LHCN-M2 (cell line): Measurements from ENCODE around the gene TFG. TPM values are rescaled to one million over a fixed set of nuclear protein-coding genes. Genes with fewer than 3 reads are reported as not detected.
"Not testable (repeated sequence)": the region's sequence is repeated elsewhere in the genome, so short reads cannot be mapped to it uniquely, and the experiment has no call there.

ENCODE experiments used
- DNase-seq: peaks from one replicate; pipeline ENCODE4 v3.0.0-alpha.2; 2012; ENCODE audit warnings: low read depth
- polyA plus RNA-seq: library from polyadenylated mRNA; unstranded; fragments of >200 nt; gene quantifications from one replicate; pipeline ENCODE4 v1.2.1, GENCODE V29; 2012; ENCODE audit warnings: missing spikeins
- total RNA-seq: library from RNA; depleted of rRNA; stranded (reverse); fragments of >200 nt; gene quantifications from 2 replicates; pipeline ENCODE4 v1.2.3, GENCODE V29; 2014; rRNA removed

The TFG gene
- 103 and 122 TPM in 2 replicates for total RNA-seq
- 93.7 TPM for polyA plus RNA-seq

DNA sequence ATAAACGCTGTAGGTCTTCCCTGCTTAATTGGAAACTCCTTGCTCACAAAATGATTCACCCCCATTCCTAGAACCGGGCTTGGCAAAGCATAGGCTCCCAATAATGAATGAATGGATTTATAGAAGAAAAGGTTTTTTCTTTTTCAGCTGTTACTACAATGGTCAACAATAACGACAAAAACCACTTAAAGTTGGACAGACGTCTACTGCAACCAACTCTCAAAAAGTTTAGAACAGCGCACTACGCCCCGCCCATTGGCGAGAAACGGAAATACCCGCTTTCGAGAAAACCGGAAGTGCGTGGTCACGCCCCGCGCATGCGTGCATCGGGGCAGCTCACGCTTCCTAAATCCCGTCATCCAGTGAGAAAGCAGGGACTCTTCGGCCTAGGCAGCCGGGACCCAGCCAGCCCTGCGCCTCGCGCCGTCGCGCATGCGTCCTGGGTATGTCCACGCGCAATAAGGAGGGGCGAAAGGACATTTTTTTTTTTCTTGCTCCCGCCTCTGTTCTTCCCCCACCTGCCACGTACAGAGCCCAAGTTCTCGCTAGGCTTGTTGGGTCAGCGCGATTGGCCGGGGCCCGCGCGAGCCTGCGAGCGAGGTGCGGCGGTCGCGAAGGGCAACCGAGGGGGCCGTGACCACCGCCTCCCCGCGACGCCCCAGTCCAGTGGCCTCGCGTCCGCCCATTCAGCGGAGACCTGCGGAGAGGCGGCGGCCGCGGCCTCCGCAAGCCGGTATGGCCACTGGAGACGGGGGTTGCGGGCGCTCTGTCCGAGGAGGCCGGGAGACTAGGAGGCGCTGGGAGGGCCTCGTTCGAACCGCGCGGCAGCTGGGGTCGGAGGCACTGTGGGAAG, at the start of gene TFG:
TFG (plus strand) TSS at position 506 of the 853 bp plus-strand sequence. CDS start 4,192 bp downstream, outside the sequence.
- peak; percentile 99 for DNase-seq

- peak; percentile 64 for DNase-seq
Measured at GRCh38 chr3:100661294-100661693, 48.0 kb upstream of the TFG start.

DNA sequence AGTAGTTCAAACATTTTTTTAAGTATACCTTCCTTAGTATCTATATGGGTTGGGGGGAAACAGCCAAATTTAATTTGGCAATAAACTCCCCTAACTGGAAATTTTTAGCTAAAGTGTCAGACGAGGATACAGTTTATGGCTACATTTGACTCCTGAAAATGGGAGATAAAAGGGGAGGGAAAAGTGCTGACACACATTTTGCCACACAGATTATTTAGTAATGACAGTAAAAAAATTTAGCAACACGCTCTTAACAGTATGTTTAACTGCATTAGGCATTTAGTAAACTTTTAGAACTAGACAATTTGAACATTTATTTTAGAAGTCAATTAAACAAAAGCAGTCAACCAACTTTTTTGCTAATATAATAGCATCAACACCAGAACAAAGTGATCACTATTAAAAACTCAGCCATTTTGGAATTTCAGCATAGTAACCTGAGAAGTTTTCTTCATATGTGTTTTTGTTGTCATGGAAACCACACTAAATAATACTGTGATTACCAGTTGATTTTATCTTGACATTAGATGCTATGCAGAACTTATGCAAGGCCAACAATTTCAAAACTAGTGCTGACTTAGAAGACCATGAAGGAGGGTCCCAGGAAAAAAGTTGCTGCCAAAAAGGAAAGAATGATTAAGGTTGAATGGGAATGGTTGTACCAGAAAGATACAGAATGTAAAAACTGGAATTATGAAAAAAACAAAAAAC, 47.0 kb upstream of the TFG start:
- DNase-seq = peak; percentile 58

DNA sequence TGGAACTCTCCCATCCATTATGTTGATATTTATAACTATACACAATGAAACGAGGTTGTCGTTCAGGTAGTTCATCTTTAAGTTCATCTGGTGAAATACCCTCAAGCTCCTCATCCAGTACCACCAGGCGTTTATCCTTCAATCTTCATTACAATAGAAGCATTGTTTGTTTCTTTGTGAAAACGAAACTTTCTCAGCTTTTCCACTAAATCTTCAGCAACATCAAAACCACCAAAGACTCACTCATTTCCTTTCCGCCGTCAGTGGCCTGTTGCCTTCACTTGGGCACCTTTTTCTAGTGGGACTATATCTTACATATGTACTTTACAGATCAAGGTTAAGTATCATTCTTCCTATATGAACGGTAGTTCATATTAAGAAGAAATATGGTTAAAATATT, 44.1 kb upstream of the TFG start:
- DNase-seq = no peak

DNA sequence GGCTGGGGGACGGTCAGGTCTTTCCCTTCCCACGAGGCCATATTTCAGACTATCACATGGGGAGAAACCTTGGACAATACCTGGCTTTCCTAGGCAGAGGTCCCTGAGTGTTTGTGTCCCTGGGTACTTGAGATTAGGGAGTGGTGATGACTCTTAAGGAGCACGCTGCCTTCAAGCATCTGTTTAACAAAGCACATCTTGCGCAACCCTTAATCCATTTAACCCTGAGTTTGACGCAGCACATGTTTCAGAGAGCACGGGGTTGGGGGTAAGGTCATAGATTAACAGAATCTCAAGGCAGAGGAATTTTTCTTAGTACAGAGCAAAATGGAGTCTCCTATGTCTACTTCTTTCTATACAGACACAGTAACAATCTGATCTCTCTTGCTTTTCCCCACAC, 42.6 kb upstream of the TFG start:
- peak; percentile 42 for DNase-seq

DNA sequence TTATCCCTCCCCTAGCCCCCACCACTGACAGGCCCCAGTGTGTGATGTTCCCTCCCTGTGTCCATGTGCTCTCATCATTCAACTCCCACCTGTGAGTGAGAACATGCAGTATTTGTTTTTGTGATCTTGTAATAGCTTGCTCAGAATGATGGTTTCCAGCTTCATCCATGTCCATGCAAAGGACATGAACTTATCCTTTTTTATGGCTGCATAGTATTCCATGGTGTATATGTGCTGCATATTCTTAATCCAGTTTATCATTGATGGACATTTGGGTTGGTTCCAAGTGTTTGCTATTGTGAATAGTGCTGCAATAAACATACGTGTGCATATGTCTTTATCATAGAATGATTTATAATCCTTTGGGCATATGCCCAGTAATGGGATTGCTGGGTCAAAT, 42.0 kb upstream of the TFG start:
- not testable (repeated sequence) for DNase-seq

DNA sequence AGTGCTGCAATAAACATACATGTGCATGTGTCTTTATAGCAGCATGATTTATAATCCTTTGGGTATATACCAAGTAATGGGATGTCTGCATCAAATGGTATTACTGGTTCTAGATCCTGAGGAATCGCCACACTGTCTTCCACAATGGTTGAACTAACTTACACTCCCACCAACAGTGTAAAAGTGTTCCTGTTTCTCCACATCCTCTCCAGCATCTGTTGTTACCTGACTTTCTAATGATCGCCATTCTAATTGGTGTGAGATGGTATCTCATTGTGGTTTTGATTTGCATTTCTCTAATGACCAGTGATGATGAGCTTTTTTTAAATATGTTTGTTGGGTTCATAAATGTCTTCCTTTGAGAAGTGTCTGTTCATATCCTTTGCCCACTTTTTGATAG, 38.3 kb upstream of the TFG start:
- DNase-seq = not testable (repeated sequence)

DNA sequence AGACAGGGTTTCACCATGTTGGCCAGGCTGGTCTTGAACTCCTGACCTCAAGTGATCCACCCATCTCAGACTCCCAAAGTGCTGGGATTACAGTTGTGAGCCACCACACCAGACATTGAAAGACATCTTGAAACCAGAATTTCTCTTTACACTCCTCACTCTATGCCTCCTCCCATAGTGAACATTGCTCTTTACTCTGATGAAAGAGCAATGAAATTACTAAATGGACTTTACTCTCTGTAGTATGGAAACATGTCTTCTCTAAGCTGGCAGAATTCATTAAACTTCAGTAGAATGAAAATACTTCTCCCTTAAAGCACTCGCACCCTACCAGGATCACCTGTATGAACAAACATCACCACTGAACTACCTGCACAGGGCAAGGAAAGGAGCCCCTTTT, 27.8 kb upstream of the TFG start:
- no peak for DNase-seq

GRCh38 chr3:100682056-100682853, 27.0 kb upstream of the TFG start:
- no peak for DNase-seq

DNA sequence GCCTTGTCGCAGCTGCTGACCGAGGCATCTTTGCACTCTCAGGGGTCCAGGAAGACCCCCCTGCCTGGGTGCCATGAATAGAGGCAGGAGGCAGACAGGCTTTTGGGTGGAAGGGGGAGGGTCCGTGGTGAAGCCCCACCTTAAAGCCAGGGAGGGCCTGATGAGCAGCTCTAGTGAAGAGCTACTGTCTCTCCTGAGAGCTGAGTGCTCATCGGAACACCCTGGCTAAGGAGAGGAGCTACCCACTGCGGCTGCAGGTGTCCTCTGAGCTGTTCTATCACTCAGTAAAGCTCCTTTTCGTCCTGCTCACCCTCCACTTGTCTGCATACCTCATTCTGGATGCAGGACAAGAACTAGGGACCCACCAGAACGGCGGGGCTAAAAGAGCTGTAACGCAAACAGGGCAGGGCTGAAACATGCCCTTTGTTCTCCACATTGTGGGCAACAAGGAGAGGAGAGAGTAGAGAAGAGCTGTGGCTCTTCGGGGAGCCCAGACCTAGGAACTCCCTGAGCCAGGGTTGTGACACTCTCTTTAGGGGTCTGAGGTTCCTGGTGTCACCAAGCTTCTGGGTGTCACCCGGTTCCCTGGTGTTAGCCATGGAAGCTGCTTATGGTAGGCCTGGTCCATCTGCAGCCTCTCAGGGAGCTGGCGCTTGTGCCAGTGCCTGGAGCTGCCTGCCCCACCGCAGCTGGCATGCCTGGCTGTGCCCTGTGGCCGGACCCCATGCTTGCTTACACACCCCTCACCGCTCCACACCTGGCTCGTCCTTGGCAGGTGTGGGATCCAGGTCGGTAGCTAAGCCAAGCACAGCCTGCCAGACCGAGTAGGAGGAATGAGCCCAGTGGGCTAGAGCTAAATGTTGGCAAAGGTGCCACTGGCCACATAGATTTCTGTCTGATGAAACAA, 26.2 kb upstream of the TFG start:
- no peak for DNase-seq

GRCh38 chr3:100693225-100693624, 16.1 kb upstream of the TFG start:
- DNase-seq = no peak

- peak; percentile 53 for DNase-seq
Measured at GRCh38 chr3:100695696-100696095, 13.6 kb upstream of the TFG start.

- DNase-seq = no peak
Measured at GRCh38 chr3:100696161-100696560, 13.1 kb upstream of the TFG start.

DNA sequence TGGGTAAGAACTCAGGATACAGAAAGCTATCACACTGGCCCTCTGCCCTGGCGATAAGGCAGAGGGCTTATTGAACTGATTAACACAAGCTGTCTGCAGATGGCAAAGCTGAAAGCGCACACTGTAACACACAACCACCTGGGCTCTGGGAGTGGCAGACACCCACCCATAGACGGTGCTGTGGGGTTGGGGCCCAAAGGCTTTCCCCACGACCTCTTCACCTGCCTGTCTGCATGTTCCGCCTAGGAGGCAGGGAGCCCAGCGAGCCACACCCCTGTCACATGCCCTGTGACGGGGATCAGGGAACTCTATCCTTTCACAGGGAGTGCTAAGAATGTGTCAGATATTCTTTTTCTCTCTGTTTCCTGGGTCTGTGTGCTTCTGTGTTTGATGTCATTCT, 12.1 kb upstream of the TFG start:
- DNase-seq = no peak

DNA sequence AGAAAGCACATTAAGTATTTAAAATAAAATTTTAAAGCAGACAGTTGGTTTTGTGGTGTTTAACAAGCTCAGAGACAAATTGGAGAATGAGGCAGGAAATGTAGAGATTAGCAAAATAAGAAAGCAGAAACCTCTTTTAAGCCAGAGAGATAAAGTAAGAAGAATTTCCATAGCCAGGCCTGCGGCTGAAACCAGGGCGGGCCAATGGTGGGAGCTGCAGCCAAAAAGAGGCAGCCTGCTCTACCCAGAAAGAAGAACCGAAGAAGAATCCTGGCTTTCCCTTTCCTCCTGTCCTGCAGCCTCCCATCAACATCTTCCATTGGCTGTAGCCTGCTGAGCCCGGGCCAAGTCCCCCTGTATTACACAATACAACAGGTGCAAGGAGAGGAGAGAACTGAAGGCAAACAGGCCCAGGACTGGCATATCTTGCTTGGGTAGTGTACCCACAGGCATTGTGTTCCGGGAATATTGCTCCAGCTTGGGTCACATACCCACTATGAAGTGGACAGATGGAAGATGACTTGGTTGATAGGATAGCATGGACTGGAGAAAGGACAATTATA, 11.5 kb upstream of the TFG start:
- DNase-seq = peak; percentile 79

GRCh38 chr3:100698736-100699135, 10.6 kb upstream of the TFG start:
- DNase-seq = no peak

DNA sequence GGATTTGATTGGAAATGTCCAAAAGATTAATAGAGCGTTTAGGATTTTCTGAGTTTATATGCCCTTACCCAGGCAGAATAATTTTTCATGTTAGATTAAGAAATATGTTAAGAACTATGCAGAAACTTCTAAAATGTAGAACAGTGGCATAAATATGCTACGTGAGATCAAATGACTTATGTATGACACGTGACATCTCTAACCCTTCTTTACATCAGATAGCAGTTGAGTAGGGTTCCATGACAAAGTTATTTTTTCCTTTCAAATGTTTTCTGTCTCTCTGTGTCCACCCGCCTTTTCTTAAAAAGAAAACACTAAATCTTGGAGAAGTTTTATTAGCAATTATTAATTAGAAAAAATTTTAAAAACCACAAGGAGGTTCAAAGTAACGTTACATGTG, 8.6 kb upstream of the TFG start:
- DNase-seq = no peak

GRCh38 chr3:100702082-100702979, 7.0 kb upstream of the TFG start:
- no peak for DNase-seq

DNA sequence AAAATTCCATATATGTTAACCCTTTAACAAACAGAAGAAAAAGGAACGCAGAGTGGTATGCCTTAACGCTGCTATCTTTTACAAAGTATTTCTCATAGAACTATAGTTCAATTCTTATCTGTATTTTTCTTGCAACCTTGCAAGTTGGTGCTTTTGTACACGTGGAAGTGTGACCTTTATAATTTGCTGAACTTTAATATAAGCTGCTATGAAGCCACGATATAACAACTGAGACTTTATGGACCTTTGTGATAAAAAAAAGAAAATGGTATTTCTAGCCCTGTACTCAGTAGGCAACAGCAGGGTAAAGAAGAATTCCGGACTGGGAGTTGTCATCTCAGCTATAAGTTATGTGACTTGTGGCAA, 6.3 kb upstream of the TFG start:
- no peak for DNase-seq

DNA sequence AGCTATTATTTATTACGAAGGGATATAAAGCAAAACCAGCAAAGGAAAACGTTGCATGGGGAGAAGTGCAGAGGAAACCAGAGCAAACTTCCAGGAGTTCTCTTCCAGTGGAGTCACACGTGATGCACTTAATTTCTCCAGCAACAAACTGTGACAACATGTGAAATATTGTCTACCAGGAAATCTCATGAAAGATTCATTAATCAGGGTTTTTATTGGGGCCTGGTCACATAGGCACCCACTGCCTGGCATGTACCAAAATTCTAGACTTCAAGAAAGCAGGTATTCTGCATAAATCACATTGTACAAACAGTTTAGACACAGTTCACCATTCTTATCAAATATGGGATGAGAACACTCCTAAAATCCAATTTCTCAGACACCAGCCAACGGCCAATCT, 5.4 kb upstream of the TFG start:
- DNase-seq = no peak
